Activated gamma-delta T cell treated with Interleukin-2 at 50 U/mL for 16 hours (primary cell): ENCODE results near the gene PLD6.
"Not testable (repeated sequence)": the region's sequence is repeated elsewhere in the genome, so short reads cannot be mapped to it uniquely, and the experiment has no call there.

Experiments used
- DNase-seq: peaks from one replicate; pipeline ENCODE4 v3.0.0-alpha.2; 2020

Gene PLD6, protein sequence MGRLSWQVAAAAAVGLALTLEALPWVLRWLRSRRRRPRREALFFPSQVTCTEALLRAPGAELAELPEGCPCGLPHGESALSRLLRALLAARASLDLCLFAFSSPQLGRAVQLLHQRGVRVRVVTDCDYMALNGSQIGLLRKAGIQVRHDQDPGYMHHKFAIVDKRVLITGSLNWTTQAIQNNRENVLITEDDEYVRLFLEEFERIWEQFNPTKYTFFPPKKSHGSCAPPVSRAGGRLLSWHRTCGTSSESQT

GRCh38 chr17:17206124-17206912 lies at the start of gene PLD6:
Gene PLD6, minus strand, starts transcription at chr17:17206333. Its CDS starts 47 bp downstream, at chr17:17206286.
- peak; percentile 91 for DNase-seq

DNA sequence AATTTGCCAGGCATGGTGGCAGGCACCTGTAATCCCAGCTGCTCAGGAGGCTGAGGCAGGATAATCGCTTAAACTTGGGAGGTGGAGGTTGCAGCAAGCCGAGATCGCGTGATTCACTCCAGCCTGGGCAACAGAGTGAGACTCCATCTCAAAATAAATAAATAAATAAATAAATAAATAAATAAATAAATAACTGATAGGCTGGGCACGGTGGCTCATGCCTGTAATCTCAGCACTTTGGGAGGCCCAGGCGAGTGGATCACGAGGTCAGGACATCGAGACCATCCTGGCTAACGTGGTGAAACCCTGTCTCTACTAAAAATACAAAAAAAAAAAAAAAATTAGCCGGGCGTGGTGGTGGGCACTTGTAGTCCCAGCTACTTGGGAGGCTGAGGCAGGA lies 49.6 kb upstream of the PLD6 start:
- DNase-seq = not testable (repeated sequence)

- DNase-seq = no peak
These were observed 47.9 kb upstream of the PLD6 start for GRCh38 chr17:17254036-17254435.

- DNase-seq = no peak
These were observed 47.3 kb upstream of the PLD6 start for GRCh38 chr17:17253406-17253805.

DNA sequence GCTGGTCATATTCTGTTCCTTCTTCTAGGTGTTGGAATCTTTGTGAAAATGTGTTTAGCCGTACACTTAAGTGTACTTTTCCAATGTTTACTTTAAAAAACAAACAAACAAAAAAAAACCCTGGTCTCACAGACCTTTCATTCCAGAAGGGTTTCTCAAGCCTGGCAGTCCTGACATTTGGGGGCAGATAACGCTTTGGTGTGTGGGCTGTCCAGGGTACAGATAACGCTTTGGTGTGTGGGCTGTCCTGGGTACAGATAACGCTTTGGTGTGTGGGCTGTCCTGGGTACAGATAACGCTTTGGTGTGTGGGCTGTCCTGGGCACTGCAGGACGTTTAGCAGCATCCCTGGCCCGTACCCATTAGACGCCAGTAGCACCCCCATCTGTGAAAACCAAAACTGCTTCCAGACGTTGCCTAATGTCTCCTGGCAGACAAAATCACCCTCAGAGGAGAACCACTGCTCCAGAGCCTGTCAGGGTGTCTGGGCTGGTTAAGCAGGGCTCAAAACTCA lies 46.1 kb upstream of the PLD6 start:
- no peak for DNase-seq

DNA sequence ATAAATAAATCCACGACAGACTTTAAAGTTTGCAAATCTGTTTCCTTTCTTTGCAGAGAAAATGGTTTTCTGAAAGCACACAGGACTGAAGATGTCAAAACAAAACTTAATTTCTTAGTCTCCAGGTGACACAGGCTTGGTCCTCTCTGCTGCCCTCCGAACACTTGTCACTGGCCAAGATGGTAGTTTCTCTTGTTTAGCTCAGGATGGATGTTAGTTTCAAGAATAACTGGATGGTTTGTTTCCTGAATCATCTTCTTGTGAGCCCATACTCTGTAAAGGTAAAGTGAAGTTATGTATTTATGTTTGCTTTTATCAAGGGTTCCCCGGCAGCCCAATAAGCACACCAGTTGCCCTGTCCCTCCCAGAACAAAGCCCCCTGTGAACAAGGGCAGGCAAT lies 40.7 kb upstream of the PLD6 start:
- DNase-seq = no peak

GRCh38 chr17:17243163-17243562 lies 37.0 kb upstream of the PLD6 start:
- DNase-seq = no peak

- no peak for DNase-seq
These were observed 36.1 kb upstream of the PLD6 start for GRCh38 chr17:17242246-17242645.

- DNase-seq = no peak
These were observed 35.5 kb upstream of the PLD6 start for GRCh38 chr17:17241656-17242055.

DNA sequence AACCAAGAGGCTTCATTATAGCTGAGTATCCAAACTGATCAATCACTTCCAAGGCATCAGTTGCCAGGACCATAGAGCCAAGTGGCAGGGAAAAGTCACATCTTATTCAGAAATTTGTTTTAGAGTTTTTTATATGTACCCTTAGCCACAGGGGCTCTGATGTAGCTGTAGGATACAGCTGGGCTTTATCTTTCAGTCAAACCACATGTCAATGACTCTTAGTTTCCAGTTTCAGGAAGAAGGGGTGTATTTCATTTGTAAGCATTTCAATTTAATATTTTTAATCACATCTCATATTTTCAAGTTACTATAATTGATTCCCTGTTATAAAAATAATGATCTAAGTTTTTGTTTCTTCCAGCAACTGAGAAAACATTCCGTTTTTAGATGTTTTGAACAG lies 33.7 kb upstream of the PLD6 start:
- DNase-seq = no peak

DNA sequence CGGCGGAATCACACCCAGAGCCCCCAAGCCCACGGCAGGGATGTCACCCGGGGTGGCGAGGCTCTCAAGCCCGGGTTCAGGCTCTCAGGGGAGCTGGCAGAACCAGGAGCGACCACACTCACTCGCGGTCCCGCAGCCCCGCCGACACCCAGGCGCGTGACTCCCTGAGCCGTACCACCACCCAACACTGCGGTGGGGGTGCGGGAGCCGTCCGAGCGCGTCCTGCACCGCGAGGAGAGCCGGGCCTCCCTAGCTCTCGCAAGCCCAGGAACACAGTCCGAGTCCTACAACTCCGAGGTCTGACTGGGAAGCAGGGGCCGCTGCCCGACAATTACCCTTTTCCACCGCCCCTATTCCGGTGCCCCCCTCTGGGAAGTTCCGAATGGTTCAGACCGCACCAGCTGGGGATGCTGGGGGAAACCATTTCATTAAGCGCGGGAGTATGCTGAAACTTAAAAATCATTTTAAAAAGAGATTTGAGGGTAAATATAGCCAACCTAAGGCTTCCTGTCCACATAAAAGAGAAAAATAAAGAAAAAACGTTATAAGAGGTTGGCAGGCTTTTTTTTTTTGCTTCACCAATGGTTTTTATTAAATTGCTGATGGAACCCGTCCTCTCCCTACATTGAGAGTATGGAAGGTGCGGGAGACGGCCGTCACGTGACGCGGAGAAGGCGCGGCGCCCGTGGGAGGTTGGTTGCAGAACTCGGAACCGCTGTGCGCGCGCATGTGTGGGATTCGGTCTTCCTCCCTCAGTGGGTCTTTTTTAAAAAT lies 31.1 kb upstream of the PLD6 start, which contains the start of gene FLCN:
Gene FLCN, minus strand, starts transcription at position 143 of the 774 bp plus-strand sequence. CDS start 9,031 bp downstream, outside the sequence.
- peak; percentile 87 for DNase-seq

DNA sequence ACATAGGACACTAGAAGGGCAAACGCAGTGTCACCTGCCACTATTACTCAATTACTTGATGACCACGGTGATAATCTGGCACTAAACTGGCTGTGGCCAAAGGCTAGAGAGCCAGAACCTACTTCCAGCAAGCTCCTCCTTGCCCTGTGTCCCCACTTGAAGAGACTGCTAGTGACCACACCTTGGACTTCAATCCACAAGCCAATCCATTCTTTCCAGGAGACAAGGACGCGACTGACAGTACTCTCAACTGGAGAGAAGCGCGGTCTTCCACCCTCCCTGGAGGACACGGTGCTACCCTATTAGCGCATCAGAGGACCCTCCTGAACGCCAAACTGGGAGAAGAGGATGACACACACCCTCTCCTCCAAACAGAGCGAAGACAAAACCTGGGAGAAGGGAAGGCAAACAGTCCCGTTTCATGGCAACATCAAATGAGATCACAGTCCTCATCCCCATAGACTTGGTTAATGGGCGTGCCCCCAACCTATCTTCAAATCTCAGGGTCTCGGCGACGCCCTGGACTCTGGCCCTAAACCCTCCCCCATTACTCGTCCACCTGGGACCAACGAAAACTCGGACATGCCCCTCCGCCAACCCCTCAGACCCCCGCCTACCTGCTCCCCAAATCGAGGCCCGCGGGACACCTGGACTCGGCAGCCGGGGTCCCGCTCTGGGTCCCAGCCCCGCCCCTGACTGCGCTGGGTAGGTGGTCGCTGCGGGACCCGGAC lies 30.3 kb upstream of the PLD6 start:
- no peak for DNase-seq

DNA sequence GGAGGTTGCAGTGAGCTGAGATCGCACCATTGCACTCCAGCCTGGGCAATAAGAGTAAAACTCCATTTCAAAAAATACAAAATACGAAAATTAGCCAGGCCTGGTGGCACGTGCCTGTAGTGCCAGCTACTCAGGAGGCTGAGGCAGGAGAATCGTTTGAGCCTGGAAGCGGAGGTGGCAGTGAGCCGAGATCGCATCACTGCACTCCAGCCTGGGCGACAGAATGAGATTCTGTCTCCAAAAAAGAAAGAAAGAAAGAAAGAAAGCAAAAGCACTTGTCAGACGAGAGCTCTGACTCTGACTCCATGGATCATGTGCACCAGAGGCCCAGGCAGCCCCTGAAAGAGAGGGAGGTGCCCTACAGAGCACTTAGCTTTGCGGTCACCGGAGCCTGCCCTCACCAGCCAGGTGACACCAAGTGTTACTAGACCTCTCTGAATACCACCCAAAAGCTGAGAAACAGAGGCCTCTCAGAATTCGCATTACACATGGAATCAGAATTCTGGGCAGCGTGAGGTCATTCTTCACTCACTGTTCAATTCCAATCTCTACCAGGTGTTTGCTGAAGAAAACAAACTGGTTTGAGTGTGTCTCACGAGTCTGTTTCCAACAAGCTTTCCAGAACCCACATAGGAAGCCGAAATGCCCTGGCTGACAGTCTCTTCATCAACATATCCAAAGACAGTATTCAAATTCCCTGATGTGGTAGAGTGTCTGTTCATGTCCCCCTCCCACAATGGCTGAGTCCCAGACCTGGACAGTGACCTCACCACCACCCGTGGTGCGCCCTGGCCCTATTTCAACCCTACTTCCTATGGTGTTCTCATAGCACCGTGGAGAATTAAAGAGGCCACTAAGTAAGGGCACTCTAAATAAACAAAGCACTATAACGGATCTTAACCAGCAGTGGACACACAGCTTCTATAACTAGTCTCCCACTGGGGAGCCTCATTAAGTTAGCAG lies 29.4 kb upstream of the PLD6 start:
- no peak for DNase-seq

DNA sequence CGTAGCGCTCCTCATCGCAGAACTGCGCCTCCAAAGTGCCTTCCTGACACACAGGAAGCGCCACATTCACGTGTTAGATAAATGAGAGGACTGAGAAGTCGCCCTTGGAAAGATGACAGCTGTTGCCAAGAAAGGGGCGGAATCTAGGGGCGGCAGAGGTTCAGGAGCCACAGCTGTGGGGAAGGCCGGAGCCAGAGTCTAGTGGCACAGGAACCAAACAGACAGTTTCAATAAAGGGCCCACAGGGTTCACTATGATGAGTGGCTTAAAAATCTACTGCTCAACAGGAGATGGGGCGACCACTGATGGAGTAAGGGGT lies 26.1 kb upstream of the PLD6 start:
- DNase-seq = no peak

GRCh38 chr17:17231621-17232302 lies 25.6 kb upstream of the PLD6 start:
- no peak for DNase-seq

GRCh38 chr17:17229416-17230384 lies 23.6 kb upstream of the PLD6 start:
- no peak for DNase-seq

DNA sequence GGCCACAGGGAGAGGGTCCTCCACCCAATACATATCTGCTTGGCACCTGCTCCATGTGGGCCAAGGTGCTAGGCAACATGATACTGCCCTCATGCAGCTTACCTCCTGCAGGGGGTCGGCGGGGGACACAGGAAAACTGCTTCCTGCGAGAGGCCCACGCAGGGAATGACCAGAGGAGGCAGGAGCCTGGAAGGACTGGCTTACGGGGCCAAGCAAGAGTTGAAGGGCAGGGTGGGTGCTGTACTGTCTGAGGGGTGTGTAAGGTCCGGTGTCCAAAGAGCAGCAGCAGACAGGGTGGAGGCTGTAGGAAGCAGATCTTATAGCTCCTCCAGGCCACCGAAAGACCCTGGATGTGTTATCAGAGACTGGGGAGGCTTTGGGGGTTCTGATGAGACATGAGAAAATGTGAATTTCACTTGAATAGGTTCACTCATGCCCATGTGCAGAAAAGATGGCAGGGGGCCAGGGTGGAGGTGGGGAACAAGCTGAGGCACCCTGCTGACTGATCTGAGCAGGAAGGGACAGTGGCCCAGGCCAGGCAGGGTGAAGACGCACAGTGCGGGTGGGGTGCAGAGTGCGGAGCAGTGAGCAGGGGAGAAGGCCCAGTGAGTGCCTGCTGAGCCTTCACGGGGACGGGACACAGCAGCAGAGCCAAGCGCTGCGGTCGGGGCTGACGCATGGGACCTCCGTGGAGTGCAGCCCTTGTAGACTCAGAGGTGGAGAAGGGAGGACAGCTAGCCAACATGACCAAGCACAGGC lies 22.6 kb upstream of the PLD6 start:
- DNase-seq = no peak

DNA sequence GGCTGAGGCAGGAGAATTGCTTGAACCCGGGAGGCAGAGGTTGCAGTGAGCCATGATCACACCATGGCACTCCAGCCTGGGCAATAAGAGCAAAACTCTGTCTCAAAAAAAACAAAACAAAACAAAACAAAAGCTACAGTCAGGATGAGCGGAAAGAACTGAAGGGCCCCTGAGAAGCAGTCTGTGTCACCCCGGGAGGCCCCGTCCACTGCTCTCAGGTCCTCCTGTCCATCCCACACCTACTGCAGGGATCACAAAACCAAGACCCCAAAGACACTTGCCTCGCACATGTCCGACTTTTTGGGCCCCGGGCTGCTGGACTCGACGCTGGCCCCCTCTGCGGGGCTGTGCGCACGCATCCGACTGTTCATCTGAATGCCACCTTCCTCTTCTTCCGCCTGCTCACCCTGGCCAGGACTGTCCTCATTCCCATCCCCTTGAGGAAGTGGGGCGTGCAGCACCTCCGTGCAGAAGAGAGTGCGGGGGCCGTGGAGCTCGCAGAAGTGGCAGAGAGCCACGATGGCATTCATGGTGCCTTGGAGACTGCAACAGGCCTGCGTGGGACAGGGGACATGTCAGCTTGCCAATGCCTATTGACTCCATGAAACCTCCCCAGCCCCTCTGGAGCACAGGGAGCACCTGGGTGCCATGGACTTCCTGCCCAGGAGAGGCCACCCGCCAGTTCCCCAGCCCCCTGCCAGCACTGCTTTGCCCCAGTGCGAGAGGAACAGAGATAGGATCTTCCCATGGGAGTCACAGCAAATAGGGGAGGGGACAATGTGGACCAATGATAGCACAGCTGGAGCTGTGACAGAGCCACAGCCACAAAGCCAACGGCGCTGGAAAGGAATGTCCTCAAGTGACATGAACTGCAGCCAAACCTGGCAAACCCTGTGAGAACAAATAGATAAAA lies 21.7 kb upstream of the PLD6 start:
- no peak for DNase-seq
